ENCODE results near the gene PRR23A. TPM values are rescaled to one million over a fixed set of nuclear protein-coding genes. Genes with fewer than 3 reads are reported as not detected.
"Not testable (repeated sequence)": the region's sequence is repeated elsewhere in the genome, so short reads cannot be mapped to it uniquely, and the experiment has no call there.

Gene PRR23A
- total and polyA plus RNA-seq, 9 donors, result not detected

- Histone ChIP-seq H3K4me3 (no peak overlapping the region), H3K36me3 (no peaks in the 10 kb centered on the region), H3K27me3 (no peaks in the 10 kb centered on the region), H3K9me3 (no peaks in the 10 kb centered on the region), H3K4me1 (ENCODE audit: insufficient read depth) (no peaks in the 10 kb centered on the region), H3K27ac (no peak overlapping the region)
- WGBS, 3 donors, result 77 to 91% (median 81%) methylated on average over 48 to 50 of the region's 50 CpGs
- intact Hi-C loops (cut with DNase I), result no loop called here
- no peak for DNase-seq
- TF ChIP-seq POLR2A (IDR thresholded peaks at IDR 0.05) (no peak), EP300 (IDR thresholded peaks at IDR 0.05) (no peak)
- TF ChIP-seq, protein P1, sequence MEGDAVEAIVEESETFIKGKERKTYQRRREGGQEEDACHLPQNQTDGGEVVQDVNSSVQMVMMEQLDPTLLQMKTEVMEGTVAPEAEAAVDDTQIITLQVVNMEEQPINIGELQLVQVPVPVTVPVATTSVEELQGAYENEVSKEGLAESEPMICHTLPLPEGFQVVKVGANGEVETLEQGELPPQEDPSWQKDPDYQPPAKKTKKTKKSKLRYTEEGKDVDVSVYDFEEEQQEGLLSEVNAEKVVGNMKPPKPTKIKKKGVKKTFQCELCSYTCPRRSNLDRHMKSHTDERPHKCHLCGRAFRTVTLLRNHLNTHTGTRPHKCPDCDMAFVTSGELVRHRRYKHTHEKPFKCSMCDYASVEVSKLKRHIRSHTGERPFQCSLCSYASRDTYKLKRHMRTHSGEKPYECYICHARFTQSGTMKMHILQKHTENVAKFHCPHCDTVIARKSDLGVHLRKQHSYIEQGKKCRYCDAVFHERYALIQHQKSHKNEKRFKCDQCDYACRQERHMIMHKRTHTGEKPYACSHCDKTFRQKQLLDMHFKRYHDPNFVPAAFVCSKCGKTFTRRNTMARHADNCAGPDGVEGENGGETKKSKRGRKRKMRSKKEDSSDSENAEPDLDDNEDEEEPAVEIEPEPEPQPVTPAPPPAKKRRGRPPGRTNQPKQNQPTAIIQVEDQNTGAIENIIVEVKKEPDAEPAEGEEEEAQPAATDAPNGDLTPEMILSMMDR (IDR thresholded peaks at IDR 0.05), result no peak
Measured at GRCh38 chr3:139043554-139044365, 37.7 kb upstream of the PRR23A start.

DNA sequence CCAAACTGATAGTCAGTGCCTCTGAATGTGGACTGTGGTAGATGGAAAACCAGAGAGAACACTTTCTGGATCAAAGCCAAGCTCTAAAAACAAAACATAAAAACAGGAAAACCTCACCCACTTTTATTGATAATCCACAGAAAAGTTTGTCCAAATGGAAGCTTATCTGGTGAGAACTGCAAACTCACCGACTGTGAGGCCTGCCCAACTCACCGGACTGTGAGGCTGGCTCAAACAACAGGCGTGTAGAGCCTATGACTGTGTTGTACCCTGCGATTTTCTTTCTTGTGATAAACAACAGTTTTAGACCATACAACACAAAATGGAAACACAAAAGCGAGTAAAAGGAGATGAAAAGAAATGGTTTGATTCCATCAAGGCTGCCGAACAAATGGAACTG lies 31.4 kb upstream of the PRR23A start:
- no peak overlapping the region for H3K27ac ChIP-seq
- H3K27me3 ChIP-seq, result no peaks in the 10 kb centered on the region
- no peaks in the 10 kb centered on the region for H3K4me1 ChIP-seq (ENCODE audit: insufficient read depth)
- intact Hi-C loops (cut with DNase I), result no loop called here
- TF ChIP-seq, protein P1 (IDR thresholded peaks at IDR 0.05), result no peak
- TF ChIP-seq POLR2A (IDR thresholded peaks at IDR 0.05) (no peak), EP300 (IDR thresholded peaks at IDR 0.05) (no peak)
- 68 to 75% (median 71%) methylated on average over 6 of the region's 6 CpGs for WGBS, 3 donors
- DNase-seq, result no peak
- H3K36me3 ChIP-seq, result no peaks in the 10 kb centered on the region
- H3K4me3 ChIP-seq, result no peak overlapping the region
- no peaks in the 10 kb centered on the region for H3K9me3 ChIP-seq

GRCh38 chr3:139032326-139033002 lies 26.4 kb upstream of the PRR23A start:
- Histone ChIP-seq H3K27me3 (no peaks in the 10 kb centered on the region), H3K9me3 (no peaks in the 10 kb centered on the region), H3K4me3 (no peak overlapping the region), H3K36me3 (no peaks in the 10 kb centered on the region), H3K4me1 (ENCODE audit: insufficient read depth) (no peaks in the 10 kb centered on the region), H3K27ac (no peak overlapping the region)
- DNase-seq, result no peak
- 55 to 82% (median 75%) methylated on average over 2 of the region's 2 CpGs for WGBS, 3 donors
- intact Hi-C loops (cut with DNase I), result no loop called here
- TF ChIP-seq POLR2A (IDR thresholded peaks at IDR 0.05), result no peak
- TF ChIP-seq, protein P1 (IDR thresholded peaks at IDR 0.05), result no peak
- no peak for TF ChIP-seq EP300 (IDR thresholded peaks at IDR 0.05)

DNA sequence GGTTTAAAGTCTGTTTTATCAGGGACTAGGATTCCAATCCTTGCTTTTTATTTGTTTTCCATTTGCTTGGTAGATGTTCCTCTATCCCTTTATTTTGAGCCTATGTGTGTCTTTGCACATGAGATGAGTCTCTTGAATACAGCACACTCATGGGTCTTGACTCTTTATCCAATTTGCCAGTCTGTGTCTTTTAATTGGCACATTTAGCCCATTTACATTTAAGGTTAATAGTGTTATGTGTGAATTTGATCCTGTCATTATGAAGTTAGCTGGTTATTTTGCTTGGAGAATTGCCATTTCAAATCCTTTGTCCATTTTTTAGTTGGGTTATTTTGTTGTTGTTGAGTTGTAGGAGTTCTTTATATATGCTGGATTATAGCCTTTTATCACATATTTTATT lies 24.5 kb upstream of the PRR23A start:
- H3K27me3 ChIP-seq; intact Hi-C loops (cut with DNase I); DNase-seq; H3K9me3 ChIP-seq; H3K4me1 ChIP-seq (ENCODE audit: insufficient read depth); H3K4me3 ChIP-seq; H3K36me3 ChIP-seq; H3K27ac ChIP-seq: not testable (repeated sequence)

DNA sequence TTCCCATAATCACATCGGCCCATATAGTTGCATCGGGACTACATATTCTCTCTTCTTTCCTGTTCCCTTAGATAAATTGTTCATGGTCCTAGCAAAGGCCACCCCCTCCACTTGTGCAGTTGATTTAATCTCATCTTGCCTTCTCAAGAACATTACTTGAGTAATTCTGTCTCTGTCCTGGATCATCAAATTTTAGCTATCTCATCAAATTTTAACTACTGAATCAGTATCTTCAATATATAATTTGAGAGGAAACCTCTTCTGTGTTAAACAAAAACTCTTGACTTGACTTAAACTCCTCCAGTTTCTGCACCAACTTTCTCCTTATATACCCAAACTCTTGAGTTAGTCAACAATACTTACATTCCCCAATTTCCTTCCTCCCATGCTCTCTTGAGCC lies 18.9 kb upstream of the PRR23A start:
- H3K27ac ChIP-seq, result no peak overlapping the region
- intact Hi-C loops (cut with DNase I), result no loop called here
- TF ChIP-seq EP300 (IDR thresholded peaks at IDR 0.05) (no peak), POLR2A (IDR thresholded peaks at IDR 0.05) (no peak)
- TF ChIP-seq, protein P1 (IDR thresholded peaks at IDR 0.05), result no peak
- H3K4me3 ChIP-seq, result no peak overlapping the region
- no peaks in the 10 kb centered on the region for H3K4me1 ChIP-seq (ENCODE audit: insufficient read depth)
- no peaks in the 10 kb centered on the region for H3K9me3 ChIP-seq
- no peak for DNase-seq
- 93 to 99% (median 98%) methylated on average over 2 of the region's 2 CpGs for WGBS, 3 donors
- no peaks in the 10 kb centered on the region for H3K36me3 ChIP-seq
- H3K27me3 ChIP-seq, result no peaks in the 10 kb centered on the region

All from ovary (tissue), 9 donors.